Neuronal stem cell (in vitro differentiated cells): ENCODE data around the gene EMP2.

ENCODE experiments used
- DNase-seq: peaks from one replicate; pipeline ENCODE4 v3.0.0-alpha.2; 2013; ENCODE audit warnings: low spot score
- H2AFZ ChIP-seq: one replicate; pipeline ENCODE4 v1.6.1; 2013; ENCODE audit warnings: mild to moderate bottlenecking, low read length, inconsistent platforms
- H2AK5ac ChIP-seq: 2 replicates; pipeline ENCODE4 v1.6.1; 2013; ENCODE audit warnings: low read depth, mild to moderate bottlenecking, inconsistent platforms, low read length, moderate library complexity, mixed read lengths
- H2BK120ac ChIP-seq: 2 replicates; pipeline ENCODE4 v1.6.1; 2013; ENCODE audit warnings: low read depth, mild to moderate bottlenecking, inconsistent platforms, low read length, moderate library complexity, mixed read lengths
- H2BK12ac ChIP-seq: one replicate; pipeline ENCODE4 v1.6.1; 2013; ENCODE audit warnings: low read length, inconsistent platforms
- H2BK15ac ChIP-seq: 2 replicates; pipeline ENCODE4 v1.6.1; 2013; ENCODE audit warnings: mild to moderate bottlenecking, low read length, inconsistent platforms, mixed read lengths
- H2BK5ac ChIP-seq: one replicate; pipeline ENCODE4 v1.6.1; 2013; ENCODE audit warnings: inconsistent platforms, mild to moderate bottlenecking, low read length, moderate library complexity
- H3K14ac ChIP-seq: one replicate; pipeline ENCODE4 v1.6.1; 2013; ENCODE audit warnings: low read length, inconsistent platforms
- H3K18ac ChIP-seq: 2 replicates; pipeline ENCODE4 v1.6.1; 2013; ENCODE audit warnings: low read length, inconsistent platforms
- H3K23ac ChIP-seq: 2 replicates; pipeline ENCODE4 v1.6.1; 2013; ENCODE audit warnings: low read depth, mild to moderate bottlenecking, mixed read lengths, low read length, inconsistent platforms; ENCODE audit not compliant: poor library complexity
- H3K27ac ChIP-seq: replicated peaks from 3 replicates; pipeline ENCODE4 v1.5.1; 2013; ENCODE audit warnings: low read length, inconsistent platforms
- H3K27me3 ChIP-seq, 3 experiments: 2 replicates each; pipeline ENCODE4 v1.6.1; 2013; ENCODE audit warnings: low read length in 3 of 3, mild to moderate bottlenecking in 2 of 3, inconsistent platforms in 1 of 3, low read depth in 1 of 3, mixed read lengths in 1 of 3, moderate library complexity in 1 of 3; ENCODE audit not compliant: control insufficient read depth in 3 of 3, insufficient read depth in 3 of 3
- H3K36me3 ChIP-seq, 2 donors: replicated peaks in 1 of 2; 2 replicates each; pipeline ENCODE4 v1.6.1; 2013; ENCODE audit warnings: low read length in 2 of 2; ENCODE audit not compliant: control insufficient read depth in 2 of 2, insufficient read depth in 2 of 2
- H3K4ac ChIP-seq: 2 replicates; pipeline ENCODE4 v1.6.1; 2013; ENCODE audit warnings: inconsistent platforms, mild to moderate bottlenecking, low read length, moderate library complexity
- H3K4me1 ChIP-seq, 2 donors: 1 replicate in 1 of 2; 2 replicates in 1 of 2; pipeline ENCODE4 v1.6.1; 2013; ENCODE audit warnings: low read length in 2 of 2, low read depth in 1 of 2; ENCODE audit not compliant: control insufficient read depth in 2 of 2, insufficient read depth in 1 of 2
- H3K4me2 ChIP-seq: one replicate; pipeline ENCODE4 v1.6.1; 2013; ENCODE audit warnings: mild to moderate bottlenecking, low read length, inconsistent platforms; ENCODE audit not compliant: insufficient read depth, poor library complexity, severe bottlenecking
- H3K4me3 ChIP-seq, 2 donors: 2 replicates each; pipeline ENCODE4 v1.5.1; 2013; ENCODE audit warnings: low read length in 2 of 2, mild to moderate bottlenecking in 2 of 2, inconsistent platforms in 1 of 2, moderate library complexity in 1 of 2
- H3K79me1 ChIP-seq: one replicate; pipeline ENCODE4 v1.6.1; 2013; ENCODE audit warnings: low read depth, mild to moderate bottlenecking, inconsistent platforms, low read length, moderate library complexity
- H3K9ac ChIP-seq: one replicate; pipeline ENCODE4 v1.6.1; 2013; ENCODE audit warnings: mild to moderate bottlenecking, low read depth, low read length, inconsistent platforms; ENCODE audit not compliant: poor library complexity
- H3K9me3 ChIP-seq, 2 donors: replicated peaks in 1 of 2; 2 replicates each; pipeline versions ENCODE3 to v1.6.1; 2013; ENCODE audit warnings: low read length in 2 of 2, mild to moderate bottlenecking in 2 of 2, inconsistent platforms in 1 of 2, low read depth in 1 of 2, mixed read lengths in 1 of 2, moderate library complexity in 1 of 2; ENCODE audit not compliant: control insufficient read depth in 2 of 2, insufficient read depth in 1 of 2
- H4K8ac ChIP-seq: one replicate; pipeline ENCODE4 v1.6.1; 2013; ENCODE audit warnings: low read depth, mild to moderate bottlenecking, inconsistent platforms, low read length, moderate library complexity
- H4K91ac ChIP-seq: one replicate; pipeline ENCODE4 v1.6.1; 2013; ENCODE audit warnings: low read length, low read depth, mild to moderate bottlenecking, inconsistent platforms; ENCODE audit not compliant: poor library complexity
- WGBS, 2 donors: extraction: QIAGEN DNeasy Blood & Tissue Kit; methylation state at CpG; one replicate each; pipeline ENCODE4 v1.1.7; 2013; ENCODE audit warnings: missing lambda C conversion rate in 2 of 2, mixed read lengths in 1 of 2; ENCODE audit not compliant: insufficient read length in 2 of 2, insufficient replicate concordance in 1 of 2; ENCODE audit errors: extremely low coverage in 2 of 2; 5-methylcytosine and 5-hydroxymethylcytosine counted together

EMP2 gene

DNA sequence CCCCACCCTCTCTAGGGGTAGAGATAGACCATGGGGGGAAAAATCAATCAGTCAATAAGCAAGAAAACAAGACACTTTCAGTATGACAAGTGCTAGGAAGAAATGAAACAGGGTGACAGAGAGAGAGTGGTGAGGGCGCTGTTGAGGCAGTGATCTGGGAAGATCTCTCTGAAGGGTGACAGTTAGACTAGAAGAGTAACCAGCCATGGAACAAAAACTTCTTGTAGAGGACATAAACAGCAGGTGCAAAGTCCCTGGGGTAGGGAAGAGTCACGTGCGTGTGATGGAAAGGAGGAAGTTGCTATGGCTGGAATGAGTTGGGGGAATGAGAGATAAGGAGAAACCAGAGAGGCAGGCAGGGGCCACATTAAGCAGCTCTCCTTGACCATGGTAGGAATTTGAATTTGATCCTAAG is 16.8 kb upstream of the EMP2 start:
- H3K36me3 ChIP-seq, result no peaks in the 10 kb centered on the region
- H2BK120ac ChIP-seq, result no peak overlapping the region
- no peak overlapping the region for H4K91ac ChIP-seq
- H2BK12ac ChIP-seq, result no peak overlapping the region
- no peak overlapping the region for H2AFZ ChIP-seq
- H3K79me1 ChIP-seq, result no peaks in the 10 kb centered on the region
- no peak overlapping the region for H3K23ac ChIP-seq
- peaks cover 0 to 17% (median 0%) of the 10 kb centered on the region in 3 experiments for H3K27me3 ChIP-seq
- H3K9ac ChIP-seq, result no peak overlapping the region
- H3K4me1 ChIP-seq, result peaks cover 0 to 4% of the 10 kb centered on the region in 2 donors
- no CpG with 5 or more reads among the region's 3 CpGs for WGBS, 2 donors
- H2AK5ac ChIP-seq, result no peak overlapping the region
- no peak overlapping the region for H2BK15ac ChIP-seq
- H3K27ac ChIP-seq, result no peak overlapping the region
- H3K4ac ChIP-seq, result no peak overlapping the region
- no peak overlapping the region for H3K4me3 ChIP-seq
- peaks cover 0 to 3% of the 10 kb centered on the region in 2 donors for H3K9me3 ChIP-seq
- H4K8ac ChIP-seq, result no peak overlapping the region
- H3K14ac ChIP-seq, result no peak overlapping the region
- no peak overlapping the region for H2BK5ac ChIP-seq
- no peak for DNase-seq
- no peak overlapping the region for H3K4me2 ChIP-seq
- no peak overlapping the region for H3K18ac ChIP-seq

DNA sequence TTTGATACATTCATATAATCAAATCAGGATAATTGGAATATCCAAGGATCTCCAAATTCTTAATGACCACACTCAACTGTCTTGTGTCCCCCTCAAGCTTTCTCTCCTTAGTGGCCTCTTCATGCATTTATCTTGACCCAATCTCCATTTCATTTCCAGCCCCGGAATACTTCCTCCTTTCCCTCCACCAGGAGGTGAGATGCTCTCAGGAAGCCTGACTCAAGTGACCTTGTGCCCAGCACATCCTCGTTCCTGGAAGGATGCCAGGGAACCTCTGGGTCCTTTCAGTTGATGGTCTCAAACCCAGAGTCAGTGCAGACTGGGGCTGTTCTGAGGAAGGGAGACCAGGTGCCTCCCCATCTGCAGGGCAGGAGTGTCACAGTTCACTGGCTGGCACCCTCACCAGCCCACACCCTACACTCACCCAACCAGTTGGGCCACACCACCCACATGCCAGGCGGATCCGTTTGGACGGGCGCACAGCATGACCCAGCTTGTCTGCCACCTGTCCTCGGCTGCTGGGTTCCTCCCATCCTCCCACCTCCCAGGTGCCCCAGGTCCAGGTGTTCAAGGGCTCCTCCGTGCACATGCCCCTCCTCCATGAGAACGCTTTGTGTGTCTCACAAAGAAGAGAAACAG is 14.0 kb upstream of the EMP2 start:
- Histone ChIP-seq H3K4me3 (no peak overlapping the region), H3K4ac (no peak overlapping the region), H3K27ac (no peak overlapping the region), H3K9me3 (peaks cover 0 to 3% of the 10 kb centered on the region in 2 donors), H3K14ac (peak overlapping the region; percentile 25), H2BK15ac (peak overlapping the region; percentile 90), H3K23ac (peak overlapping the region; percentile 52), H4K8ac (no peak overlapping the region), H2BK12ac (no peak overlapping the region), H2AK5ac (peak overlapping the region; percentile 20), H3K18ac (peak overlapping the region; percentile 89), H3K36me3 (no peaks in the 10 kb centered on the region), H4K91ac (no peak overlapping the region), H2BK120ac (no peak overlapping the region), H3K9ac (peak overlapping the region; percentile 30), H3K4me1 (peaks cover 0 to 4% of the 10 kb centered on the region in 2 donors), H2BK5ac (no peak overlapping the region), H3K4me2 (no peak overlapping the region), H3K79me1 (no peaks in the 10 kb centered on the region), H2AFZ (no peak overlapping the region), H3K27me3 (peaks cover 0 to 23% (median 0%) of the 10 kb centered on the region in 3 experiments)
- no peak for DNase-seq
- WGBS, 2 donors, result no CpG with 5 or more reads among the region's 9 CpGs

DNA sequence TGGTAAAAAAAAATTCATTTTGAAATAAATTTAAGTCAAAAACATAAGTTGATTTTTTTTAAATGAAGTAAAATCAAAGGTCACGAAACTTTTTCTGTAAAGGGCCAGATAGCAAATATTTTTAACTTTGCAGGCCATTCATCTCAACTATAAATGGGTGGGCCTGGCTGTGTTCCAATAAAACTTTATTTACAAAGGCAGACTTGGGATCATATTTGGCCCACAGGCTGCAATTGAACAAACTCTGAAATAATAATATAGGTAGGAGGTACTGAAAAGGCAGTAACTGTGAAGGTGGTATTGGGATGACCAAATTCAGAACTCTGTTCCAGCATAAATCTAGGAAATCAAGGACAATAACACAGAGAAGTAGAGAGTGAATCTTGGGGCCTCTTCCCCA is 12.2 kb upstream of the EMP2 start:
- H2AK5ac ChIP-seq, result no peak overlapping the region
- no peak overlapping the region for H4K91ac ChIP-seq
- no peak overlapping the region for H3K4me3 ChIP-seq
- no peak for DNase-seq
- no peak overlapping the region for H2BK120ac ChIP-seq
- no peak overlapping the region for H2AFZ ChIP-seq
- no peak overlapping the region for H2BK12ac ChIP-seq
- H3K4me2 ChIP-seq, result no peak overlapping the region
- peaks cover 4 to 9% of the 10 kb centered on the region in 2 donors for H3K4me1 ChIP-seq
- H3K9ac ChIP-seq, result no peak overlapping the region
- H3K27ac ChIP-seq, result no peak overlapping the region
- no peak overlapping the region for H2BK15ac ChIP-seq
- H3K14ac ChIP-seq, result no peak overlapping the region
- no peak overlapping the region for H4K8ac ChIP-seq
- no peaks in the 10 kb centered on the region for H3K36me3 ChIP-seq
- no peak overlapping the region for H3K23ac ChIP-seq
- WGBS, 2 donors, result no CpG with 5 or more reads among the region's 1 CpG
- no peak overlapping the region for H2BK5ac ChIP-seq
- no peak overlapping the region for H3K4ac ChIP-seq
- no peak overlapping the region for H3K18ac ChIP-seq
- no peaks in the 10 kb centered on the region for H3K79me1 ChIP-seq
- H3K9me3 ChIP-seq, result peaks cover 0 to 3% of the 10 kb centered on the region in 2 donors
- peaks cover 0 to 29% (median 0%) of the 10 kb centered on the region in 3 experiments for H3K27me3 ChIP-seq

DNA sequence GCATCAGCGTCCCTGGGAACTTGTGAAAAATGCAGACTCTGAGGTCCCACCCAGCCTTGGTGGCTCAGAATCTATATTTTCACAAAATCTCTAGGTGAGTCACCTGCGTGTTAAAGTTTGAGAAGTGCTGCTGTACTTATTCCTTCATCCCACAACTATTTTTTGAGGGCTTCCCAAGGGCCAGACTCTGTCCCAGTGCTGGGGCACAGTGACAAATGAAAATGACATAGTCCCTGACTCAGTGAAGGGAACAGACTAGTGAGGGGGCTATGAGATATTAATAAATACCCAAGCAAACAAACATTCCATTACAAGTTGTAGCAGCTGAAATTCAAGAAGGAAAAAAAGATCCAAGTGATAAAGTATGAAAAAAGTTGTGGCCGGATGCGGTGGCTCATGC is 9.9 kb upstream of the EMP2 start:
- Histone ChIP-seq H3K9ac (no peak overlapping the region), H2BK5ac (no peak overlapping the region), H3K4me1 (peaks cover 4 to 13% of the 10 kb centered on the region in 2 donors), H2BK120ac (no peak overlapping the region), H2AFZ (no peak overlapping the region), H4K91ac (no peak overlapping the region), H2BK15ac (no peak overlapping the region), H3K14ac (no peak overlapping the region), H3K27me3 (peaks cover 0 to 29% (median 0%) of the 10 kb centered on the region in 3 experiments), H3K4ac (no peak overlapping the region), H4K8ac (no peak overlapping the region), H3K23ac (no peak overlapping the region), H3K4me3 (no peak overlapping the region), H2AK5ac (no peak overlapping the region), H2BK12ac (no peak overlapping the region), H3K4me2 (no peak overlapping the region), H3K27ac (no peak overlapping the region), H3K36me3 (no peaks in the 10 kb centered on the region), H3K9me3 (peaks cover 0 to 3% of the 10 kb centered on the region in 2 donors), H3K79me1 (no peaks in the 10 kb centered on the region), H3K18ac (no peak overlapping the region)
- WGBS, 2 donors, result no CpG with 5 or more reads among the region's 4 CpGs
- no peak for DNase-seq
